Skeletal muscle tissue (tissue), 4 donors: ENCODE data around the gene CACNA1G. TPM values are rescaled to one million over a fixed set of nuclear protein-coding genes. Genes with fewer than 3 reads are reported as not detected.

Experiments used
- H3K27ac ChIP-seq: one replicate; pipeline ENCODE4 v1.7.0; 2013; ENCODE audit warnings: mild to moderate bottlenecking, low read depth, low read length, inconsistent platforms
- H3K27me3 ChIP-seq, 3 donors: one replicate each; pipeline ENCODE4 v1.7.0; 2013; ENCODE audit warnings: low read length in 3 of 3; ENCODE audit not compliant: control insufficient read depth in 3 of 3, insufficient read depth in 3 of 3
- H3K36me3 ChIP-seq, 3 donors: one replicate each; pipeline ENCODE4 v1.7.0; 2013; ENCODE audit warnings: low read length in 3 of 3; ENCODE audit not compliant: control insufficient read depth in 3 of 3, insufficient read depth in 3 of 3
- H3K4me1 ChIP-seq, 3 donors: one replicate each; pipeline ENCODE4 v1.7.0; 2013; ENCODE audit warnings: low read length in 3 of 3, mild to moderate bottlenecking in 3 of 3; ENCODE audit not compliant: control insufficient read depth in 3 of 3, insufficient read depth in 3 of 3
- H3K4me3 ChIP-seq, 3 donors: one replicate each; pipeline ENCODE4 v1.7.0; 2013; ENCODE audit warnings: low read length in 3 of 3
- H3K9ac ChIP-seq, 3 donors: one replicate each; pipeline ENCODE4 v1.7.0; 2013; ENCODE audit warnings: low read length in 3 of 3, mild to moderate bottlenecking in 3 of 3, moderate library complexity in 2 of 3, low read depth in 1 of 3
- H3K9me3 ChIP-seq, 3 donors: one replicate each; pipeline ENCODE4 v1.7.0; 2013; ENCODE audit warnings: low read length in 3 of 3; ENCODE audit not compliant: control insufficient read depth in 3 of 3
- total RNA-seq: library from RNA; depleted of rRNA; stranded (reverse); fragments of >200 nt; gene quantifications from one replicate; pipeline ENCODE4 v1.2.3, GENCODE V29; 2014
- donor health status: Osteomylitis.

The CACNA1G gene
- total RNA-seq, 1 donor from 2014 or later: 3.7 TPM

DNA sequence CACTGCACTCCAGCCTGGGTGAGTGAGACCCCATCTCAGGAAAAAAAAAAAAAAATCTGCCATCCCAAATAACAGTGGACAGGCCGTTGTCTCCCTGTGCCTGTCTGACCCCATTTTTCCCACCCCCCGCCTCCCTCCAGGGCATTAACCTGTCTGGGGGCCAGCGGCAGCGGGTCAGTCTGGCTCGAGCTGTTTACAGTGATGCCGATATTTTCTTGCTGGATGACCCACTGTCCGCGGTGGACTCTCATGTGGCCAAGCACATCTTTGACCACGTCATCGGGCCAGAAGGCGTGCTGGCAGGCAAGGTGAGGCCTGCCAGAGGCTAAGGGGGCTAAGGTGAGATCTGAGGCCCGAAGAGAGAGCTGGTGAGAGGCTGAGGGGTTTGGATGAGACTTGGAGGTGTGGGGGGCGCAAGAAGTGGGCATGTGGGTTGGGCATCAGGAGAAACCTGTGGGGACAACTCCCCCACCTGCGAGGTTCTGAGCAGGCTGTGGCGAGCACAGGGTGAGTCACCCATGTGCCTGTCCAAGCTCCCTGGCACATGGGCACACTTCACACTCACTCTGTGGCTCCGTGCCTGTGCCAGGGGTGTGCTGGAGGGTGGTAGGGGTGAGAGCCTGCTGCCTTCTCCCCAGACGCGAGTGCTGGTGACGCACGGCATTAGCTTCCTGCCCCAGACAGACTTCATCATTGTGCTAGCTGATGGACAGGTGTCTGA lies 112.5 kb downstream of the CACNA1G start:
- Histone ChIP-seq H3K27me3 (no peaks in the 10 kb centered on the region), H3K27ac (no peak overlapping the region), H3K36me3 (no peaks in the 10 kb centered on the region), H3K9ac (no peak overlapping the region), H3K4me3 (no peak overlapping the region), H3K9me3 (no peaks in the 10 kb centered on the region), H3K4me1 (peaks cover 3 to 14% (median 12%) of the 10 kb centered on the region in 3 donors)

DNA sequence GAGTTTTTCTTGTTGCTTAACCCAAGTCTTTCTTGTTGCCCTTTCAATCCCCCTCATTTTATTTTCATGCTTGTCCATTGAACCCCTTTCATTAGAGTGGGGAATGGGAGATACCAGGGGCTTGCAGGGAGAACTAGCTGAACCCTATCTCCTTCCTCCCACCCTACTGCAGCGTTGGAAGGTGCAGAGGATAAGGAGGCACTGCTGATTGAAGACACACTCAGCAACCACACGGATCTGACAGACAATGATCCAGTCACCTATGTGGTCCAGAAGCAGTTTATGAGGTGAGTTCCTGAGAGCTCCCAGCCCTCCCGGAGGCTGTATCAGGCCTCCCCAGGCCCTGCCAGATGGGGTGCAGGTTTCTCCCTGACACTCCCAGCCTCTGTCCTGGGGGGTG lies 114.7 kb downstream of the CACNA1G start:
- Histone ChIP-seq H3K4me1 (peaks cover 3 to 14% (median 12%) of the 10 kb centered on the region in 3 donors), H3K9ac (no peak overlapping the region), H3K4me3 (no peak overlapping the region), H3K27me3 (no peaks in the 10 kb centered on the region), H3K27ac (no peak overlapping the region), H3K36me3 (no peaks in the 10 kb centered on the region), H3K9me3 (no peaks in the 10 kb centered on the region)

DNA sequence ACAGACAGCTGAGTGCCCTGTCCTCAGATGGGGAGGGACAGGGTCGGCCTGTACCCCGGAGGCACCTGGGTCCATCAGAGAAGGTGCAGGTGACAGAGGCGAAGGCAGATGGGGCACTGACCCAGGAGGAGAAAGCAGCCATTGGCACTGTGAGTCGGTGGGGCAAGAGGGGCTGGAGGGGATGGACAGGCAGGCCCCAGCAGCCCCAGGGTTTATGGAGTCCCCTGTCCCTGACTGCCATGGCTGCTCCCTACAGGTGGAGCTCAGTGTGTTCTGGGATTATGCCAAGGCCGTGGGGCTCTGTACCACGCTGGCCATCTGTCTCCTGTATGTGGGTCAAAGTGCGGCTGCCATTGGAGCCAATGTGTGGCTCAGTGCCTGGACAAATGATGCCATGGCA lies 115.1 kb downstream of the CACNA1G start:
- Histone ChIP-seq H3K4me1 (peaks cover 3 to 14% (median 12%) of the 10 kb centered on the region in 3 donors), H3K36me3 (no peaks in the 10 kb centered on the region), H3K9me3 (no peaks in the 10 kb centered on the region), H3K9ac (no peak overlapping the region), H3K27me3 (no peaks in the 10 kb centered on the region), H3K27ac (no peak overlapping the region), H3K4me3 (no peak overlapping the region)

DNA sequence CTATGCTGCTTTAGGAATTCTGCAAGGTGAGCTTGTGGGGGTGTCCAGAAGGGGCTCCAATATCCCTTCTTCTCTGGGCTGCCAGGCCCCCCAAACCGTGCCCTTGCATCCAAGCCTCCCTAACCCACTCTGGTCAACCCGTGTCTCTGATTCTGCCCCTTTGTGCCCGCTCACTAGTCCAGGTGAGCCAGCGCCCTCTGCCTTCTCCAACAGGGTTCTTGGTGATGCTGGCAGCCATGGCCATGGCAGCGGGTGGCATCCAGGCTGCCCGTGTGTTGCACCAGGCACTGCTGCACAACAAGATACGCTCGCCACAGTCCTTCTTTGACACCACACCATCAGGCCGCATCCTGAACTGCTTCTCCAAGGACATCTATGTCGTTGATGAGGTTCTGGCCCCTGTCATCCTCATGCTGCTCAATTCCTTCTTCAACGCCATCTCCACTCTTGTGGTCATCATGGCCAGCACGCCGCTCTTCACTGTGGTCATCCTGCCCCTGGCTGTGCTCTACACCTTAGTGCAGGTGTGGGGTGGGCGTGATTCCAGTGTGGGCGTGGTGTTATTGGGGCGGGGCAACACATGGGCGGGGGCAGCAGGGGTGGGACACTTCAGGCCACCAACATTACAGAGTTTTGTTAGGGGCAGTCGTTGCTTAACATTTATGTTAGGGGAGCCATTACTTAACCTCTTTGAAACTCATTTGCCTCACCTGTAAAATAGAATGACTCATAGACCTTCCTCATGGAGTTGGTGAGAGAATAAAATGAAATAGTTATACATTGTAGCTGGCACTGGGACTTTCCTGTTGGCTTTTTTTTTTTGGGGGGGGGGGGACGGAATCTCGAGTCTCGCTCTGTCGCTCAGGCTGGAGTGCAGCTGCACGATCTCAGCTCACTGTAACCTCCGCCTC lies 115.8 kb downstream of the CACNA1G start:
- Histone ChIP-seq H3K27ac (no peak overlapping the region), H3K9ac (no peak overlapping the region), H3K27me3 (no peaks in the 10 kb centered on the region), H3K4me1 (peaks cover 3 to 17% (median 12%) of the 10 kb centered on the region in 3 donors), H3K36me3 (no peaks in the 10 kb centered on the region), H3K9me3 (no peaks in the 10 kb centered on the region), H3K4me3 (no peak overlapping the region)

Other genes starting within 250 kb of the CACNA1G start
- 24.0 TPM for gene XYLT2, start 214.6 kb upstream of the CACNA1G start, total RNA-seq
- 65.2 TPM for gene MRPL27, start 187.5 kb upstream of the CACNA1G start, total RNA-seq
- 2.1 TPM for gene EME1, start 187.5 kb upstream of the CACNA1G start, total RNA-seq
- 43.3 TPM for gene LRRC59, start 163.2 kb upstream of the CACNA1G start, total RNA-seq
- gene ACSF2, start 134.5 kb upstream of the CACNA1G start, total RNA-seq: 51.1 TPM
- gene CHAD, start 91.8 kb upstream of the CACNA1G start, total RNA-seq: 1.6 TPM
- 12.0 TPM for gene RSAD1, start 81.9 kb upstream of the CACNA1G start, total RNA-seq
- gene MYCBPAP, start 52.3 kb upstream of the CACNA1G start, total RNA-seq: under 0.01 TPM
- not detected for gene EPN3, start 28.0 kb upstream of the CACNA1G start, total RNA-seq
- gene SPATA20, start 13.5 kb upstream of the CACNA1G start, total RNA-seq: 27.7 TPM
- gene ABCC3, start 74.2 kb downstream of the CACNA1G start, total RNA-seq: 1.0 TPM
- 28.7 TPM for gene ANKRD40, start 147.2 kb downstream of the CACNA1G start, total RNA-seq
- 32.4 TPM for gene LUC7L3, start 158.9 kb downstream of the CACNA1G start, total RNA-seq
- not detected for gene ANKRD40CL, start 206.8 kb downstream of the CACNA1G start, total RNA-seq